Measurements from ENCODE around the gene KCNIP1. TPM values are rescaled to one million over a fixed set of nuclear protein-coding genes. Genes with fewer than 3 reads are reported as not detected.

Gene KCNIP1
- total and polyA plus RNA-seq, 2 experiments from 2014 or later, result 0.43 to 0.80 TPM

GRCh38 chr5:170599756-170600155 is 95.9 kb downstream of the KCNIP1 start:
- Histone ChIP-seq H3K4me3 (no peak overlapping the region), H3K79me2 (no peaks in the 10 kb centered on the region), H3K9me2 (replicated peaks; ENCODE audit: insufficient read depth) (no peaks in the 10 kb centered on the region), H3K4me2 (no peak overlapping the region), H3K4me1 (ENCODE audit: insufficient read depth) (no peaks in the 10 kb centered on the region), H2AFZ (no peak overlapping the region), H3K27ac (no peak overlapping the region), H3K9me3 (ENCODE audit: low read depth) (no peaks in the 10 kb centered on the region), H3K27me3 (peaks cover 11% of the 10 kb centered on the region), H3K36me3 (replicated peaks; ENCODE audit: insufficient read depth, low read depth) (no peaks in the 10 kb centered on the region), H4K20me1 (ENCODE audit: insufficient read depth, poor library complexity, severe bottlenecking) (no peaks in the 10 kb centered on the region)
- DNase-seq (ENCODE audit: low spot score), result no peak
- TF ChIP-seq EZH2 (IDR thresholded peaks at IDR 0.05; ENCODE audit: borderline replicate concordance) (no peak), EZH2phosphoT487 (IDR thresholded peaks at IDR 0.05; ENCODE audit: low read depth, severe bottlenecking, unreplicated experiment) (no peak), CTCF (IDR thresholded peaks at IDR 0.05; ENCODE audit: poor library complexity) (no peak)
- WGBS (ENCODE audit: low lambda C conversion rate, missing lambda C conversion rate), result 79% methylated on average over 2 of the region's 2 CpGs

- no peaks in the 10 kb centered on the region for H4K20me1 ChIP-seq (ENCODE audit: insufficient read depth, poor library complexity, severe bottlenecking)
- WGBS (ENCODE audit: low lambda C conversion rate, missing lambda C conversion rate), result 74% methylated on average over 11 of the region's 11 CpGs
- H3K79me2 ChIP-seq, result no peaks in the 10 kb centered on the region
- DNase-seq (ENCODE audit: low spot score), result no peak
- H3K9me3 ChIP-seq (ENCODE audit: low read depth), result no peaks in the 10 kb centered on the region
- H3K27ac ChIP-seq, result no peak overlapping the region
- no peak overlapping the region for H3K4me2 ChIP-seq
- H3K36me3 ChIP-seq (replicated peaks; ENCODE audit: insufficient read depth, low read depth), result no peaks in the 10 kb centered on the region
- no peaks in the 10 kb centered on the region for H3K9me2 ChIP-seq (replicated peaks; ENCODE audit: insufficient read depth)
- no peak overlapping the region for H2AFZ ChIP-seq
- TF ChIP-seq EZH2 (IDR thresholded peaks at IDR 0.05; ENCODE audit: borderline replicate concordance) (no peak), EZH2phosphoT487 (IDR thresholded peaks at IDR 0.05; ENCODE audit: low read depth, severe bottlenecking, unreplicated experiment) (no peak), CTCF (IDR thresholded peaks at IDR 0.05; ENCODE audit: poor library complexity) (no peak)
- H3K27me3 ChIP-seq, result peaks cover 11% of the 10 kb centered on the region
- no peaks in the 10 kb centered on the region for H3K4me1 ChIP-seq (ENCODE audit: insufficient read depth)
- no peak overlapping the region for H3K4me3 ChIP-seq
Observed at GRCh38 chr5:170601619-170602018, 97.8 kb downstream of the KCNIP1 start.

- no peaks in the 10 kb centered on the region for H4K20me1 ChIP-seq (ENCODE audit: insufficient read depth, poor library complexity, severe bottlenecking)
- no peak overlapping the region for H3K4me2 ChIP-seq
- TF ChIP-seq EZH2phosphoT487 (IDR thresholded peaks at IDR 0.05; ENCODE audit: low read depth, severe bottlenecking, unreplicated experiment) (no peak), CTCF (IDR thresholded peaks at IDR 0.05; ENCODE audit: poor library complexity) (no peak), EZH2 (IDR thresholded peaks at IDR 0.05; ENCODE audit: borderline replicate concordance) (no peak)
- H3K27ac ChIP-seq, result no peak overlapping the region
- H3K4me3 ChIP-seq, result no peak overlapping the region
- no peaks in the 10 kb centered on the region for H3K9me2 ChIP-seq (replicated peaks; ENCODE audit: insufficient read depth)
- no peaks in the 10 kb centered on the region for H3K36me3 ChIP-seq (replicated peaks; ENCODE audit: insufficient read depth, low read depth)
- H2AFZ ChIP-seq, result no peak overlapping the region
- no peak for DNase-seq (ENCODE audit: low spot score)
- peaks cover 11% of the 10 kb centered on the region for H3K27me3 ChIP-seq
- no peaks in the 10 kb centered on the region for H3K9me3 ChIP-seq (ENCODE audit: low read depth)
- H3K4me1 ChIP-seq (ENCODE audit: insufficient read depth), result no peaks in the 10 kb centered on the region
- 70% methylated on average over 10 of the region's 10 CpGs for WGBS (ENCODE audit: low lambda C conversion rate, missing lambda C conversion rate)
- H3K79me2 ChIP-seq, result no peaks in the 10 kb centered on the region
Observed at GRCh38 chr5:170603109-170603508, 99.3 kb downstream of the KCNIP1 start.

Measured in hepatocyte (in vitro differentiated cells).